Frontal cortex (tissue), 4 donors: ENCODE data around the gene RGS13. TPM values are rescaled to one million over a fixed set of nuclear protein-coding genes. Genes with fewer than 3 reads are reported as not detected.

Source experiments
- DNase-seq, 2 donors: peaks; one replicate each; pipeline ENCODE4 v3.0.0; 2012; ENCODE audit warnings: low spot score in 2 of 2
- FAIRE-seq: peaks from 2 replicates; lab custom pipeline; 2012; peaks lifted over from hg19 to GRCh38; lab: Jason Lieb, UNC
- total RNA-seq: library from RNA; depleted of rRNA; stranded (reverse); fragments of >200 nt; gene quantifications from one replicate; pipeline ENCODE4 v1.2.3, GENCODE V29; 2014
- donor health status: control.
- donor health status: control.
- donor health status: control.

The RGS13 gene, protein sequence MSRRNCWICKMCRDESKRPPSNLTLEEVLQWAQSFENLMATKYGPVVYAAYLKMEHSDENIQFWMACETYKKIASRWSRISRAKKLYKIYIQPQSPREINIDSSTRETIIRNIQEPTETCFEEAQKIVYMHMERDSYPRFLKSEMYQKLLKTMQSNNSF
- not detected for total RNA-seq

- FAIRE-seq (no peak), DNase-seq (no peak)
These were observed at the start of gene RGS13 for GRCh38 chr1:192635939-192636338. Gene RGS13 (plus strand): TSS chr1:192636147. CDS start chr1:192644335, 8,188 bp downstream.

DNA sequence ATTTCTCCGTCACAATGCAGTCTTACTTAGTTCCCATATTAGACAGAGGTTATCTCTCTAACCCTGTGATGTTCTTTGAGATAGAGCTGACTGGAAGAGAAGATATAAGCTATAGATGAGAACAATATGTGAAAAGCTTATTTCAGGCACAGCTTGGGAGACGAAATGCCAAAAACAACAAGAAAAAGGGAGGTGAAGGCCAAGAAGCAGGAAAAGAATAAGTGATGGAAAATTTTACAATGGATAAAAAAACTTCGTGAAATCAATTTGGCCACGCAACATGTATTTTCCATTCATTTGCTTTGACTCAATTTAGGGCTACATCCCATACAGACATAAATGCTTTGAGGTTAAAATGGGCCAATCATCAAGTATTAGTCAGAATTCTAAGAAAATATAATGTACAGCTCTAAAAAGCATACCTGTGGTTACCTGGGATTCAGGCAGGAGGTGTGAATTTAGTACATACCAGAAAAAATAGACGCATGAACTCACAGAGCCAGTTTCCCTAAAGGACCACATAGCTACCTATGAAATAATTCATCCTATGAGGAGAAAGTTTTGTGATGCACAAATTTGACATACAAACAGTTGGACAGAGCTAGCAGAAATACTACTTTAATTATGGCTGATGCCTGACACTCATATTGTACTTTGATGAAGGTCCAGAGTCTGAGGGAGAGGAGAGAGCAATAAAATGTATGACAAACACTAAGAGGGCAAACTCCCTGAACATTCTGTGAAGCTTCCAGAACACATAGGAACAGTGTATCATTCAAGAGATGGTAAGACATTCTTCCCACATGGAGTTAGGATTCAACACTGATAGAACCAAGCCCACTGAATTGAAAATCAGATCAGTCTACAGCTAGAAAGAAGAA lies 48.3 kb upstream of the RGS13 start:
- no peak for DNase-seq
- no peak for FAIRE-seq

- FAIRE-seq (no peak), DNase-seq (no peak)
These were observed 47.4 kb upstream of the RGS13 start for GRCh38 chr1:192588546-192588945.

- no peak for FAIRE-seq
These were observed 46.1 kb upstream of the RGS13 start for GRCh38 chr1:192589813-192590212.

GRCh38 chr1:192592517-192592916 lies 43.4 kb upstream of the RGS13 start:
- DNase-seq (no peak), FAIRE-seq (no peak)

More at GRCh38 chr1:192589813-192590212, 46.1 kb upstream of the RGS13 start:
- no peak for DNase-seq

DNA sequence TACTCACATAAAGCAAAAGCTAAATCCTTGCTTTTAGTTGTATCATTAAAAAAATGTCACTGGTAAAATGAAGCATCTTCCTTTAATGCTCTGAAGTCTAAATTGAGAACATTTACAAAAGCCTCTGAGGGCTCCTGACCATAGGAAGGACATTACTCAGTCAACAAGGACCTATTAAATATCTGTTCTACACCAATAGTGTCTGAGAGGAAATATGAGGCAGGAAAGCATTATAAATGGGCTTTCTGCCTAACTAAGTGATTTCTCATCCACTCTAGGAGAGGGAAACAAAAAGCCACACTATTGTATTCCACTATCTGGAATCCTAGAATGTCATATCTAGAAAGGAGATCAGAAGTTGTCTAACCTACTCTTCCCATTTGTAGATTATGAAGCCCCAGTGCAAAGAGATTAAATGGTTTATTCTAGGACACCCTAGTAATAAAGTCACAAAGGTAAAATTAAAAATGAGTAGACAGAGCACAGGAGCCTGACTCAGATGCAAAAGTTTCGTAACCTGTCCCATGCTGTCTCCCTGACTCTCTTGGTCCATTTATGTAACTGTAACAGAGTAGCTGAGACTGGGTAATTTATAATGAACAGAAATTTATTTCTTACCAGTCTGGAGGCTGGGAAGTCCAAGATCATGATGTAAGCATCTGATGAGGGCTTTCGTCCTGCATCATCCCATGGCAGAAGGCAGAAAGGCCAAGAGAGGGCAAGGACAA lies 42.8 kb upstream of the RGS13 start:
- no peak for DNase-seq
- no peak for FAIRE-seq

- DNase-seq (no peak), FAIRE-seq (no peak)
These were observed 40.6 kb upstream of the RGS13 start for GRCh38 chr1:192595299-192595698.

GRCh38 chr1:192598589-192598988 lies 37.4 kb upstream of the RGS13 start:
- DNase-seq (no peak), FAIRE-seq (no peak)

GRCh38 chr1:192600275-192600674 lies 35.7 kb upstream of the RGS13 start:
- FAIRE-seq: no peak

GRCh38 chr1:192601143-192601542 lies 34.8 kb upstream of the RGS13 start:
- DNase-seq: no peak
- no peak for FAIRE-seq

More at GRCh38 chr1:192600275-192600674, 35.7 kb upstream of the RGS13 start:
- DNase-seq: no peak

- no peak for FAIRE-seq
- DNase-seq: no peak
These were observed 34.4 kb upstream of the RGS13 start for GRCh38 chr1:192601567-192601966.

DNA sequence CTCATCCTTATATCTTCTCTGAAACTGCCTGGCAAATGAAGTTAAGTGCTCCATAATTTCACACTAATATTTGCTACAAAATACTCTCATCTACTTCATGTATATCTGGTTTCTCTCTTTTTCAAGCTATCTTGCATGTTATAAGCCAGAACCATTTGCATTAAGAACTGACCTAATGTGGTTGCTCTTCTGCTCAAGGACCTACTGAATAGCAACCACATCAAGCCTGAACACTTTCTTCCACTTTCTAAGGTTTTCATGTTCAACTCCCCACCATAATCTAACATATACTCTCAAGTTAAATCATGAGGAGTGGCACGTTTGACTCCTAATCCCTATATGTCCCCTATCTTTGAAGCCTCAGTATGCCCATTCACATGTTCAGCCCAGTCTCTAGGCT lies 33.2 kb upstream of the RGS13 start:
- no peak for FAIRE-seq

GRCh38 chr1:192603218-192603787 lies 32.6 kb upstream of the RGS13 start:
- FAIRE-seq (no peak), DNase-seq (no peak)

More for the DNA sequence above, 33.2 kb upstream of the RGS13 start:
- DNase-seq: no peak

DNA sequence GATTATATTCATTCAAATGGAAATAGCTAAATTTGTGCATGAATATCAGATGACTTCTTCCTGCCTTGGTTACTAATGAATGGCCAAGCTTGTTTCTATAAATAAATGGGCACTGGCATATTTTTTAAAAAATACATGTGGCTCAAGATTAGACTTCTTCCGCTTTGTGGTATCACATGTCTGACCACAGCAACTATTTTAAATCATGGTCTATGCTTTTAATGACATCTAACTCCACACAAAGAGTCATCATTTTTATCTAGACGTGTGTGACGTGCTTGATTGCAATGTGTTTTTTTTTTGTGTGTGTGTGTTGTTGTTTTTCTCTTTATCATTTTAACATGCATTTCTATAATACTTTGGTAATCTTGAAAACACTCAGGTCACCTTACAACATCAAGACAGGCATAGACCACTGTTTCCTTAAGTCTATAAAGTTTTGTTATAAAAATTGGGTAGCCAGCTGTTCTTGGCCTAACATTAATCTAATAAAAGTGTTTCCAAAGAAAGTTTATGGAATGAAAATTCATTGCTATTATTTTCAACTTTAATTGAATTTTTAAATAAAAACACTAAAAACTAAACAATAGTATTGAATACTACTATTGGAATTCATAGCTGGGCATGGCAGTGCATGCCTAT lies 30.8 kb upstream of the RGS13 start:
- no peak for FAIRE-seq
- DNase-seq: no peak

DNA sequence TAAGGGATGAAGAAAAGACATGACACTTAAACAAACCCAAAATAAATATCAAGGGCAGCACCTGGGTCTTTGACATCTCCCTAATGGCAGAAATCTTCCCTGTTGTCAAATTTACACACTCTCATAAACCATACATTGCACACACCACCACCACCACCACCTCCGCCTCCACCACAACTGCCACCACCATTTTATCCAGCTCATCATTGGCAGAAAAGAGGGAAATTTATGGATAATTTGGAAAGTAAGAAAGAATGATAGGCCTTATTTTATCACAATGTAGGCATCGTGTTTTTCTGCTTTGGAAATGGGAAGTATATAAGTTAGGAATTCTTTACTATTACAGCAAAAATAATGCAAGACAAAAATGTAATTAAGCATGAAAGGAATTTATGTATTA lies 27.3 kb upstream of the RGS13 start:
- no peak for DNase-seq
- no peak for FAIRE-seq

DNA sequence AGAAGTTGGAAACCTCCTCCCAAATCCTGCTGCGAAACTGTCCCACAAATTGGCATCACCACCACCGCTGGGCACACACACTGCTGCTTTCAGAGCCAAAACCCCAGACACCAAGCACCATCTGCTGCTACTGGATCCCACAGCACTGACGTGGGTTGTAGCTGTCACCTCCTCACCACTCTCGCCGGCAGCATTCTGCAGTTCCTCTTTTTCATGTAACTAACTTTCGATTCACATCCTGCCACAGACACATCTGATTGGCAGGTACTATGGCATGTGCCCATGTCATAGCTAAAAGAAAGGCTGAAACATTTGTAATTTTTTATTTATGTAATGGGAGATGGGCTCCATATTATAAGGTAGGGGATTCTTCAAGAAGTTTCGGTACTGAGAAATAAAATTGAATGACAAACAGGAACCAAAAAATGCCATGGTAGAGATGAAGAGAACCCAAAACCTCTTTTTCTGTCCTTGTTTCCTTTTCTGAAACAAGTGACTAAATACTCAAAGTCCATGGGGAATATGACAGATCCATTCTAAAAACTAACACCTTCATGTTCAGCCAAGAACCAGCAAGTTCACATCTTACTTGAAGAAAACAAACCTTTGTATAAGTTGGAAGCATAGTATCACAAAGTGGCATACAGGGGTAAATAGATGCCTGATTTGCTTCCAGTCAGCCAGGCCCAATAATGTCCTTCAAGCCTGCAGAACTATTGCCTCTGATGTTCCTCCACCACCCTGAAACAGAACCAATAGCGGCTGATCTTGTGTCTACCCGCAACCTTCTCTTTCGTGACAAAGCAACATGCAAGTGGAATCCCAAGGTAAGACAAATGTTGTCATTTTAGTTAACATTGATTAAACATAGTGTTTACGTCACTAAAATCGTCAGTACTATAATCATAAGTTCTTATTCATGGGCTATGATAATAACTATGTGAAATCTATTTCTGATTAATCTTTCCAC lies 26.6 kb upstream of the RGS13 start:
- DNase-seq: peak in 1 of 2 donors; percentile 2
- no peak for FAIRE-seq

DNA sequence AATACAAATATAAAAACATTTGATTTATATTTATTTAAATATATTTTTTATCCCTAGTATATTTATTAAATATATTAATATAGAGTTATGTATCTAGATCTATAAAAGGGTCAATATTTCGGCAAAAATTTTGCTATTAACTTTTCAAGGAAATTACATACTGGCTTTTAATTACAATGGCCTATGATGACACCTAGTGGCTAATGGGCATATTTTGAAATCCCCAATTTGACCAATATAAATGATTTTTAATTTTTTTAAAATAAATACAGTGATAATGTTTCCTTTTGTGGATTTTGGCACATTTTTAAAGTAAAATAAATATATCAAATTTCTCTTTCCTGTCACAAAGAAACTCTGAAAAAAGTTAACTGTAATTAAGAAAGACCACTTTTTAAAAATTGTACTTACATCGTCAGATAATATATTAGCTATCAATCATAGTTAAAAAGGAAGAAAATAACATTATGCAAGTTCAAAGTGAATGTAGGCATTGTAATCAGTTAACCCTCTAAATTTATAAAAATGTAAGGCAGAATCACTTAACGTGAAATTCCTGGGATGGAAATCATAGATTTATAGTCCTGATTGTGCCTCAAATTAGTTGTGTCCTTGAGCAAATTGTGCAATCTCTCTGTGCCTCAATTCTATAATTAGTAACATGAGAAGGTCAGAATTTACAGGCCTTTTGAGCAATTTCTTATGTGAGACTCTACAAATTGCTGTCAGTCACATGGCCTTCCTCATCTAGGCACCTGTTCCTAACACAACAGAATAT lies 25.6 kb upstream of the RGS13 start:
- DNase-seq (peak in 1 of 2 donors; percentile 5), FAIRE-seq (peak; percentile 99)

DNA sequence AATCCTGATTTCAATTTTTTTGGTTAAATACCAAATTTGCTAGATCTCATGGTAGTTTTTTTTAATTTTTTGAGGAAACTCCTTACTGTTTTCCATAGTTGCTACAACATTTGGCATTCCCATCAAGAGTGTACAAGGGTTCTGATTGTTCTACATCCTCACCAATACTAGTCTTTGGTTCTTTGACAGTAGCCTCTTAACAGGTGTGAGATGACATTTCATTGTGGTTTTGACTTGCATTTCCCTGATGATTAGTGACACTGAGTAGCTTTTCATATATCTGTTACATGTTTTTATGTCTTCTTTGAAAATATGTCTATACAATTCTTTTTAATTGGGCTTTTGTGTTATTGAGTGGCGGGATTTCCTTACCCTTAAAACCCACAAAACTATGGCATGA lies 20.9 kb upstream of the RGS13 start:
- no peak for FAIRE-seq
- no peak for DNase-seq
